HepG2 (cell line): ENCODE data around the gene CENPW. TPM values are rescaled to one million over a fixed set of nuclear protein-coding genes. Genes with fewer than 3 reads are reported as not detected.
A peak's percentile ranks its signal among the peaks of the same experiment; 100 is the strongest.

Experiments
- AHR ChIP-seq: IDR thresholded peaks from 2 replicates; pipeline ENCODE4 v1.6.1; 2018; ENCODE audit warnings: missing genetic modification reagents, missing compliant biosample characterization
- ARNT2 ChIP-seq: sonication (generic); formaldehyde crosslinking; IDR thresholded peaks from 2 replicates; pipeline ENCODE4 v1.8.0; 2022; ENCODE audit warnings: mild to moderate bottlenecking, low read depth, missing genetic modification reagents, moderate library complexity
- GLMP ChIP-seq: sonication (generic); formaldehyde crosslinking; IDR thresholded peaks from 2 replicates; pipeline ENCODE4 v1.9.0; 2021; ENCODE audit warnings: missing genetic modification reagents, mild to moderate bottlenecking, borderline replicate concordance
- KDM4B ChIP-seq: sonication (generic); formaldehyde crosslinking; IDR thresholded peaks from 2 replicates; pipeline ENCODE4 v1.4.0; 2020; ENCODE audit warnings: missing genetic modification reagents
- KMT2A ChIP-seq: sonication (generic); formaldehyde crosslinking; IDR thresholded peaks from 2 replicates; pipeline ENCODE4 v1.4.0; 2020; ENCODE audit warnings: missing genetic modification reagents
- MEF2D ChIP-seq: sonication (generic); formaldehyde crosslinking; IDR thresholded peaks from 2 replicates; pipeline ENCODE4 v1.5.1; 2020; ENCODE audit warnings: mild to moderate bottlenecking, missing genetic modification reagents
- NR3C1 ChIP-seq: sonication (generic); formaldehyde crosslinking; IDR thresholded peaks from 2 replicates; pipeline ENCODE4 v1.4.0; 2020; ENCODE audit warnings: missing genetic modification reagents
- SETDB1 ChIP-seq: sonication (generic); formaldehyde crosslinking; IDR thresholded peaks from 2 replicates; pipeline ENCODE4 v1.5.1; 2020; ENCODE audit warnings: missing genetic modification reagents, mild to moderate bottlenecking, borderline replicate concordance
- SMC3 ChIP-seq: IDR thresholded peaks from 2 replicates; pipeline ENCODE4 v1.6.1; 2011; ENCODE audit warnings: low read length, improper control_type of control experiment
- SSRP1 ChIP-seq: IDR thresholded peaks from 2 replicates; pipeline ENCODE4 v1.6.1; 2016; ENCODE audit warnings: control low read depth
- XBP1 ChIP-seq: sonication (generic); formaldehyde crosslinking; IDR thresholded peaks from 2 replicates; pipeline ENCODE4 v1.5.0; 2020; ENCODE audit warnings: missing genetic modification reagents
- ZBTB20 ChIP-seq: sonication (generic); formaldehyde crosslinking; IDR thresholded peaks from 2 replicates; pipeline ENCODE4 v1.8.1; 2023; ENCODE audit warnings: missing genetic modification reagents, low read depth, mild to moderate bottlenecking, borderline replicate concordance
- ZFP82 ChIP-seq: sonication (generic); formaldehyde crosslinking; IDR thresholded peaks from 2 replicates; pipeline ENCODE4 v1.5.1; 2020; ENCODE audit warnings: mild to moderate bottlenecking, missing genetic modification reagents, borderline replicate concordance
- ZNF207 ChIP-seq: fragments of 450-650 bp; IDR thresholded peaks from 2 replicates; pipeline ENCODE4 v1.6.1; 2016; ENCODE audit warnings: antibody characterized with exemption, borderline replicate concordance
- ZNF253 ChIP-seq: sonication (generic); formaldehyde crosslinking; IDR thresholded peaks from 2 replicates; pipeline ENCODE4 v1.8.0; 2022; ENCODE audit warnings: mild to moderate bottlenecking, missing genetic modification reagents, borderline replicate concordance
- ZNF318 ChIP-seq: sonication (generic); formaldehyde crosslinking; IDR thresholded peaks from 2 replicates; pipeline ENCODE4 v1.4.0; 2020; ENCODE audit warnings: mild to moderate bottlenecking, missing genetic modification reagents
- polyA plus RNA-seq, 8 experiments: library from polyadenylated mRNA; depleted of rRNA in 3 of 8; stranded (reverse) in 7 of 8; unstranded in 1 of 8; fragments of >200 nt; fragmentation: Illumina TruSeq in 4 of 8; extraction: Trizol in 4 of 8; gene quantifications; 2 replicates each; pipeline versions ENCODE4 v1.2.1 to v1.2.3, GENCODE V29; 2011 to 2016; ENCODE audit warnings: low read depth in 4 of 8, missing spikeins in 1 of 8, mixed read lengths in 1 of 8; ENCODE audit not compliant: insufficient read depth in 1 of 8
- total RNA-seq, 5 experiments: library from RNA; depleted of rRNA; stranded (reverse); fragments of >200 nt; fragmentation: Illumina TruSeq; extraction: Trizol; gene quantifications; 2 replicates each; pipeline ENCODE4 v1.2.3, GENCODE V29; 2016; ENCODE audit warnings: low read depth in 1 of 5
- TF ChIP-seq, protein P1 (sequence below): IDR thresholded peaks from 2 replicates; pipeline ENCODE4 v1.6.1; 2016; ENCODE audit warnings: mild to moderate bottlenecking
- TF ChIP-seq, protein P2 (sequence below): sonication (generic); formaldehyde crosslinking; IDR thresholded peaks from 2 replicates; pipeline ENCODE4 v1.4.0; 2020; ENCODE audit warnings: mild to moderate bottlenecking, low read depth, missing genetic modification reagents

Gene CENPW
- total and polyA plus RNA-seq, 2 of the 13 experiments (the other 11 are each of a cell fraction or from before 2014, with no cell fraction given), result 8.6 to 94.7 TPM

- TF ChIP-seq ZNF318 (CRISPR knock-in tag) (0 out of 2 replicates have a peak, but pooled peaks have one; percentile 53), GLMP (CRISPR knock-in tag) (no peak), KDM4B (CRISPR knock-in tag) (peak; percentile 84), SMC3 (no peak), ARNT2 (peak; percentile 93), ZBTB20 (CRISPR knock-in tag) (no peak), KMT2A (CRISPR knock-in tag) (peak; percentile 95), SETDB1 (CRISPR knock-in tag) (no peak), SSRP1 (no peak), ZNF207 (no peak), ZFP82 (CRISPR knock-in tag) (no peak), NR3C1 (no peak), XBP1 (CRISPR knock-in tag) (peak; percentile 53; the same call in 1 of the 2 replicates), ZNF253 (CRISPR knock-in tag) (0 out of 2 replicates have a peak, but pooled peaks have one; percentile 46), MEF2D (CRISPR knock-in tag) (peak; percentile 72; the same call in 1 of the 2 replicates), AHR (CRISPR knock-in tag) (0 out of 2 replicates have a peak, but pooled peaks have one; percentile 78)
- TF ChIP-seq, protein P1, sequence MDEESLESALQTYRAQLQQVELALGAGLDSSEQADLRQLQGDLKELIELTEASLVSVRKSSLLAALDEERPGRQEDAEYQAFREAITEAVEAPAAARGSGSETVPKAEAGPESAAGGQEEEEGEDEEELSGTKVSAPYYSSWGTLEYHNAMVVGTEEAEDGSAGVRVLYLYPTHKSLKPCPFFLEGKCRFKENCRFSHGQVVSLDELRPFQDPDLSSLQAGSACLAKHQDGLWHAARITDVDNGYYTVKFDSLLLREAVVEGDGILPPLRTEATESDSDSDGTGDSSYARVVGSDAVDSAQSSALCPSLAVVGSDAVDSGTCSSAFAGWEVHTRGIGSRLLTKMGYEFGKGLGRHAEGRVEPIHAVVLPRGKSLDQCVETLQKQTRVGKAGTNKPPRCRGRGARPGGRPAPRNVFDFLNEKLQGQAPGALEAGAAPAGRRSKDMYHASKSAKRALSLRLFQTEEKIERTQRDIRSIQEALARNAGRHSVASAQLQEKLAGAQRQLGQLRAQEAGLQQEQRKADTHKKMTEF (CRISPR knock-in tag), result peak; percentile 82
- TF ChIP-seq, protein P2, sequence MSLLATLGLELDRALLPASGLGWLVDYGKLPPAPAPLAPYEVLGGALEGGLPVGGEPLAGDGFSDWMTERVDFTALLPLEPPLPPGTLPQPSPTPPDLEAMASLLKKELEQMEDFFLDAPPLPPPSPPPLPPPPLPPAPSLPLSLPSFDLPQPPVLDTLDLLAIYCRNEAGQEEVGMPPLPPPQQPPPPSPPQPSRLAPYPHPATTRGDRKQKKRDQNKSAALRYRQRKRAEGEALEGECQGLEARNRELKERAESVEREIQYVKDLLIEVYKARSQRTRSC (CRISPR knock-in tag), result no peak
Measured at GRCh38 chr6:126339796-126340609, at the start of gene CENPW (continued).
